ENCODE measurements around the gene GGCX.
"Not testable (repeated sequence)": the region's sequence is repeated elsewhere in the genome, so short reads cannot be mapped to it uniquely, and the experiment has no call there.

Gene GGCX

GRCh38 chr2:85561280-85562212, at the start of gene GGCX:
GGCX (minus strand) TSS chr2:85561493; CDS start chr2:85561428, 65 bp downstream.
- TF ChIP-seq, protein P1, sequence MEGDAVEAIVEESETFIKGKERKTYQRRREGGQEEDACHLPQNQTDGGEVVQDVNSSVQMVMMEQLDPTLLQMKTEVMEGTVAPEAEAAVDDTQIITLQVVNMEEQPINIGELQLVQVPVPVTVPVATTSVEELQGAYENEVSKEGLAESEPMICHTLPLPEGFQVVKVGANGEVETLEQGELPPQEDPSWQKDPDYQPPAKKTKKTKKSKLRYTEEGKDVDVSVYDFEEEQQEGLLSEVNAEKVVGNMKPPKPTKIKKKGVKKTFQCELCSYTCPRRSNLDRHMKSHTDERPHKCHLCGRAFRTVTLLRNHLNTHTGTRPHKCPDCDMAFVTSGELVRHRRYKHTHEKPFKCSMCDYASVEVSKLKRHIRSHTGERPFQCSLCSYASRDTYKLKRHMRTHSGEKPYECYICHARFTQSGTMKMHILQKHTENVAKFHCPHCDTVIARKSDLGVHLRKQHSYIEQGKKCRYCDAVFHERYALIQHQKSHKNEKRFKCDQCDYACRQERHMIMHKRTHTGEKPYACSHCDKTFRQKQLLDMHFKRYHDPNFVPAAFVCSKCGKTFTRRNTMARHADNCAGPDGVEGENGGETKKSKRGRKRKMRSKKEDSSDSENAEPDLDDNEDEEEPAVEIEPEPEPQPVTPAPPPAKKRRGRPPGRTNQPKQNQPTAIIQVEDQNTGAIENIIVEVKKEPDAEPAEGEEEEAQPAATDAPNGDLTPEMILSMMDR (IDR thresholded peaks at IDR 0.05; ENCODE audit: borderline replicate concordance, insufficient read depth, low read depth, low read length) = no peak

GRCh38 chr2:85607268-85608215, 46.2 kb upstream of the GGCX start:
- TF ChIP-seq, protein P1 (IDR thresholded peaks at IDR 0.05; ENCODE audit: borderline replicate concordance, insufficient read depth, low read depth, low read length) = no peak
- H3K4me3 ChIP-seq (ENCODE audit: low read depth, low read length) = no peak overlapping the region

More at GRCh38 chr2:85561280-85562212, at the start of gene GGCX:
- H3K4me3 ChIP-seq (ENCODE audit: low read depth, low read length) = peak within 1 kb of the TSS; percentile 57

- TF ChIP-seq, protein P1 (IDR thresholded peaks at IDR 0.05; ENCODE audit: borderline replicate concordance, insufficient read depth, low read depth, low read length) = no peak
- H3K4me3 ChIP-seq (ENCODE audit: low read depth, low read length) = no peak overlapping the region
Observed at GRCh38 chr2:85606116-85606455, 44.8 kb upstream of the GGCX start.

DNA sequence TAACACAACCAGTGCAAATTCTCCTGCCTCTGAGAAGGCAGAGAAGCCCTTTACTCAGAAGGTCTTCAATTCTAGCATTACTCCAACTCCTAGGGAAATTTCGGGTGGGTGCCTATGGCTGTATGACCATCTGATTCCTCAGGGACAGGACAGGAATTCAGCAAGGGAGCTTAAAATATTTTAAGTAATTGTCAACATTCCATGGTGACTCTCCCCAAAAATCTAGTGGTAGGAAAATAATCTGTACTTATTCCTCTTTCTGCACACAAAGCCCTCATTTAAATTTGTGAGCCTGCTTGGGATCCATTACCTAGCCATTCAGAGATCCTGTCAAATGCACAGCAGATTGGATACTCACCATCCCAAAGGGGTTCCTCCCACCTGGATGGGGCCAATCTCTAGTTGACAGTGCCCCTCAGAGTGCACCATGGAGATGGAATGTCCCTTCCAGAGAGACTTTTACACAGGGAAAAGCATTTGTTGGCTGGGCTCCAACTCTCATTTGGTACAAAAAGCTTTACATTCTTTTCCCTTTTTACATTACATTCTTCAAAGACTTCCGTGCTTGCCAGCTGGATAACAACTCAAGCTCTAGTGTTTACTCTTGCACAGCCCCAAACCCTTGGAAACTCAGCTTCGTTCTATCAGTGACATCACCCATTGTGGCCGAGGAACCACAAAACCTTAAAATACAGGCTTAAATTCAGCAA, 44.3 kb upstream of the GGCX start:
- H3K4me3 ChIP-seq (ENCODE audit: low read depth, low read length) = no peak overlapping the region
- TF ChIP-seq, protein P1 (IDR thresholded peaks at IDR 0.05; ENCODE audit: borderline replicate concordance, insufficient read depth, low read depth, low read length) = no peak

GRCh38 chr2:85604568-85605339, 43.5 kb upstream of the GGCX start:
- TF ChIP-seq, protein P1 (IDR thresholded peaks at IDR 0.05; ENCODE audit: borderline replicate concordance, insufficient read depth, low read depth, low read length) = no peak
- H3K4me3 ChIP-seq (ENCODE audit: low read depth, low read length) = no peak overlapping the region

- not testable (repeated sequence) for H3K4me3 ChIP-seq (ENCODE audit: low read depth, low read length)
Observed at GRCh38 chr2:85604133-85604444, 42.8 kb upstream of the GGCX start.
